Colonic mucosa (tissue), 4 donors: ENCODE results near the gene SF1. TPM values are rescaled to one million over a fixed set of nuclear protein-coding genes. Genes with fewer than 3 reads are reported as not detected.

Source experiments
- DNase-seq: peaks from one replicate; pipeline ENCODE4 v3.0.0-alpha.2; 2020
- H3K27ac ChIP-seq: fragments of 200-600 bp; one replicate; pipeline ENCODE4 v1.8.0; 2021
- H3K27me3 ChIP-seq: fragments of 200-600 bp; one replicate; pipeline ENCODE4 v1.8.0; 2021
- H3K36me3 ChIP-seq: fragments of 200-600 bp; one replicate; pipeline ENCODE4 v1.8.0; 2021
- H3K4me1 ChIP-seq: fragments of 200-600 bp; one replicate; pipeline ENCODE4 v1.8.0; 2021; ENCODE audit warnings: mild to moderate bottlenecking
- H3K4me3 ChIP-seq: fragments of 200-600 bp; one replicate; pipeline ENCODE4 v1.8.0; 2021
- H3K9ac ChIP-seq, 2 donors: one replicate each; pipeline ENCODE4 v1.7.0; 2013; ENCODE audit warnings: control low read depth in 2 of 2, low read depth in 2 of 2, low read length in 2 of 2
- H3K9me3 ChIP-seq: fragments of 200-600 bp; one replicate; pipeline ENCODE4 v1.8.0; 2021
- intact Hi-C: fragments of 100-400 bp; cut with DNase I; formaldehyde crosslinking; loops from one replicate; pipeline ENCODE4 v1.14.1; 2022
- total RNA-seq, 2 donors: library from RNA; stranded (reverse); fragmentation: NEBNext Ultra II Directional in 1 of 2; extraction: Animal tissue kit (Norgen Biotek cat#: 25700) in 1 of 2; gene quantifications; one replicate each; pipeline ENCODE4 v1.2.1, GENCODE V29; 2021
- TF ChIP-seq, protein P1 (sequence below): fragments of 200-600 bp; IDR thresholded peaks from one replicate; pipeline ENCODE4 v1.8.0; 2022; ENCODE audit warnings: antibody characterized with exemption, mild to moderate bottlenecking
- donor health status: healthy.
- donor health status: DM: no; HTN: no; CAD: no.
- donor health status: DM: no; HTN: no; CAD: no.

SF1 gene
- total RNA-seq, 2 donors from 2014 or later: 164 to 220 TPM

DNA sequence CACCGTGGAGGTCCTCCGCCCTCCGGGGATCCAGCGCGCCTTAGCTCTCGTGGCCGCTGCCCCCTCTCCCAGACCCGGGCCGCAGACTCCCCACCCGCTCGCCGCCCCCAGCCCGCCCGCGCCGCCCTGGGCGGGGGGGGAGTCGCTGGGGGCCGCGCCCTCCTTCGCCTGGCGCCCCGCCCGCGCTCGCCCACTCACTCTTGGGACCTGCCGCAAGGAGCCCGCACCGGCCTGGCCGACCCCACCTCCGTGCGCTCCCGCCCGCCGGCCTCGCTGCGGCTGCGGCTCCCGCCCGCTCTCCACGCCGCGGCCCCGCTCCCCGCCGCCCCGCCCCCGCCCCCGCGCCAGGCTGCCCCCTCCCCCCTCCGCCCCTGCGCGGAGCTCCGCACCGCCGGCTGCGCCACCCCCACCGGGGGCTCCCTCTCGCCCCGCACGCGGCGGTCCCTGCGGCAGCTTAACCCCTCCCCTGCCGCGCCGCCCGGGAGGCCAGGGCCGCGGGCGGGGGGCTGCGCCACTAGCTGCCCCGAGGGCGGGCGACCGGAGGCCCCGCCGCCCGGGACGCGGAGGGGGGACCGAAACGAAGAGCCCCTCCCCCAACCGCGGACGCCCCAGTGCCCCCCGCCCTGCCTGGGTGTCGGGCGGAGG, 33.7 kb downstream of the SF1 start:
- H3K36me3 ChIP-seq: no peaks in the 10 kb centered on the region
- peak overlapping the region; percentile 50 for H3K4me3 ChIP-seq
- H3K27me3 ChIP-seq: peaks cover 43% of the 10 kb centered on the region
- TF ChIP-seq, protein P1, sequence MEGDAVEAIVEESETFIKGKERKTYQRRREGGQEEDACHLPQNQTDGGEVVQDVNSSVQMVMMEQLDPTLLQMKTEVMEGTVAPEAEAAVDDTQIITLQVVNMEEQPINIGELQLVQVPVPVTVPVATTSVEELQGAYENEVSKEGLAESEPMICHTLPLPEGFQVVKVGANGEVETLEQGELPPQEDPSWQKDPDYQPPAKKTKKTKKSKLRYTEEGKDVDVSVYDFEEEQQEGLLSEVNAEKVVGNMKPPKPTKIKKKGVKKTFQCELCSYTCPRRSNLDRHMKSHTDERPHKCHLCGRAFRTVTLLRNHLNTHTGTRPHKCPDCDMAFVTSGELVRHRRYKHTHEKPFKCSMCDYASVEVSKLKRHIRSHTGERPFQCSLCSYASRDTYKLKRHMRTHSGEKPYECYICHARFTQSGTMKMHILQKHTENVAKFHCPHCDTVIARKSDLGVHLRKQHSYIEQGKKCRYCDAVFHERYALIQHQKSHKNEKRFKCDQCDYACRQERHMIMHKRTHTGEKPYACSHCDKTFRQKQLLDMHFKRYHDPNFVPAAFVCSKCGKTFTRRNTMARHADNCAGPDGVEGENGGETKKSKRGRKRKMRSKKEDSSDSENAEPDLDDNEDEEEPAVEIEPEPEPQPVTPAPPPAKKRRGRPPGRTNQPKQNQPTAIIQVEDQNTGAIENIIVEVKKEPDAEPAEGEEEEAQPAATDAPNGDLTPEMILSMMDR: no peak
- H3K27ac ChIP-seq: peak overlapping the region; percentile 86
- H3K9ac ChIP-seq: peak overlapping the region in 1 of 2 donors; percentile 60
- DNase-seq: no peak
- H3K9me3 ChIP-seq: no peaks in the 10 kb centered on the region
- intact Hi-C loops: loop anchor here (5.0 kb wide), 1 partner anchor 57 kb away; no protein-coding TSS in a partner anchor
- H3K4me1 ChIP-seq: peaks cover 19% of the 10 kb centered on the region

DNA sequence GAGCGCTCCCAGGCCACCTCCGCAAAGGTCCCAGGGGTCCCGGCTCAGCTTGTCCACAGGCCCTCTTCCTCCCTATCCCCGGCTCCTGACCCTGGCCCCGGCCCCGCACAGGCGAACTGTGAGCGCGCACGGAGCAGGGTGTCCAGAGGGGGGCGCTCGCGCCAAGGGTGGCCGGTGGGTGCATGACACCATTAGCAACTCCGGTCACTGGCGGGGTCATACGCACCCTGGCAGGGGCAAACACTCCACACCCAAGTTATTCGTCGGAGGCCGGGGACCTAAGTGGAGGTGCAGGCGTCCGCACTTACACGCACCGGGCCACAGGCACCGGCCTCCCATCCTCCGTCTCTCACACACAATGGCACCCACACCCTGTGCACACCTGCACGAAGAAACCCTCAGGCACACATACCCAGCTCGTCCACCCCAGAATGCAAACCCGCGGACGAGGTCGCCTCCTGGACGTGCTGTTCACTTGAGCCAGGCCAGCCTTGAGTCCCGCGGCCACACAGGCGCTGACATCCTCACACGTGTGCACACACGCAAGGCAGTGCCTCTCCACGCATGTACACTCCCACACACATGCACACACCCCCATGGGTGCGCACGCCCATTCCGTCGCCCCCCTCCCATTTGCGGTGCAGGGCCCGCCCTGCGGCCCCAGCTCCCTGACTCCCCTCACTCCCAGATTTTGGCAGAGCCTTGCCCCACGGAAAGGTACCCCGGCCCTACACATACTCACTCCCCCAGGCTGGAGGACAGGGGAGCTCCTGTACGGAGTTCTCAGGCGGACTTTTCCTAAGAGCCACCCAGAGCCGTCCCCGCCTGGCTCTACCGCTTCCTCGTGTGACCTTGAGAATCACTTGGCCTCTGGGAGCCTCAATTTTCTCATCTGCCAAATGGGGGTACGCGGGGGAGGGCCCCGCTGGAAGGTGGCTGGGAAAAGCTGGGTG, 34.5 kb downstream of the SF1 start, which contains the start of gene RASGRP2:
Gene RASGRP2 (minus strand): TSS at position 552 of the 953 bp plus-strand sequence. CDS start 1,276 bp downstream, outside the sequence.
- Histone ChIP-seq H3K4me1 (peaks cover 19% of the 10 kb centered on the region), H3K9ac (peak within 1 kb of the TSS; percentile 48 to 60), H3K9me3 (no peaks in the 10 kb centered on the region), H3K27me3 (peaks cover 43% of the 10 kb centered on the region), H3K4me3 (peak within 1 kb of the TSS; percentile 50), H3K36me3 (no peaks in the 10 kb centered on the region), H3K27ac (peak within 1 kb of the TSS; percentile 86)
- peak; percentile 77 for DNase-seq
- TF ChIP-seq, protein P1: peak; percentile 49
- intact Hi-C loops: loop anchor here (5.0 kb wide), 1 partner anchor 57 kb away; no protein-coding TSS in a partner anchor

DNA sequence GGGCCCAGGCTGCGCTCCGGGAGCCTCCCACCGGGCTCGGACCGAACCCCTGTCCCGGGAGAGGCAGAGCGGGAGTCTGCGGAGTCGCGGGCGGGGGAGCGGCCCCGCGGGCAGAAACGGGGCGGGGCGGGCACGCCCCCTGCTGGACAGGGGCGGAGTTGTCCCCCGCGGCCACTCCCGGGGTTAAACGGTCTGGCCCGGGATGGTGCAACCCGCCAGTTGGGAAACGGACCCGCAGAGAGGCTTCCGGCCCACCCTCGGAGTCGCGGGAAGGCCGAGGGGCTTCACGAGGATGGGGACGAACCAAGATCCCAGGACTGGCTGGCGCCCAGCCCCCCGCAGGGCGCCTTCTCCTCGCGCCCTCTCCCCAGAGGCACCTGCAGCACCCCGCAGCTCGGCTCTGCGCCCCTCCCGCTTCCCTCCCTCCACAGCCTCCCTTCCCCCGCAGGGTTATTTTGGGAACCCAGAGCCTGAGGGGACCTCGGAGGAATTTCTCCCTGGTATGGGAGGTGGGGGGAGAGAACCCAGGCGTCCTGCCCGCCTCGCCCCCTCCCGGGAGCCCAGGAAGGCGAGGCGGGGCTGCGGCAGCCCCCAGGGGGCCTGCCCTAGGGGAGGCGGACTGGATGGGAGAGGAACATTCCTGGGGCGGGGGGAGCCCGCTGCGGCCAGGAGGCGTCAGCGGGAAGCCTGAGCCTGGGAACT, 35.3 kb downstream of the SF1 start:
- peak overlapping the region; percentile 50 for H3K4me3 ChIP-seq
- H3K27ac ChIP-seq: peak overlapping the region; percentile 70
- H3K36me3 ChIP-seq: no peaks in the 10 kb centered on the region
- peak overlapping the region; percentile 50 to 58 for H3K9ac ChIP-seq
- H3K4me1 ChIP-seq: peaks cover 19% of the 10 kb centered on the region
- intact Hi-C loops: loop anchor here (5.0 kb wide), 1 partner anchor 56 kb away; no protein-coding TSS in a partner anchor
- peak; percentile 74 for DNase-seq
- peaks cover 43% of the 10 kb centered on the region for H3K27me3 ChIP-seq
- TF ChIP-seq, protein P1: peak; percentile 92
- no peaks in the 10 kb centered on the region for H3K9me3 ChIP-seq

DNA sequence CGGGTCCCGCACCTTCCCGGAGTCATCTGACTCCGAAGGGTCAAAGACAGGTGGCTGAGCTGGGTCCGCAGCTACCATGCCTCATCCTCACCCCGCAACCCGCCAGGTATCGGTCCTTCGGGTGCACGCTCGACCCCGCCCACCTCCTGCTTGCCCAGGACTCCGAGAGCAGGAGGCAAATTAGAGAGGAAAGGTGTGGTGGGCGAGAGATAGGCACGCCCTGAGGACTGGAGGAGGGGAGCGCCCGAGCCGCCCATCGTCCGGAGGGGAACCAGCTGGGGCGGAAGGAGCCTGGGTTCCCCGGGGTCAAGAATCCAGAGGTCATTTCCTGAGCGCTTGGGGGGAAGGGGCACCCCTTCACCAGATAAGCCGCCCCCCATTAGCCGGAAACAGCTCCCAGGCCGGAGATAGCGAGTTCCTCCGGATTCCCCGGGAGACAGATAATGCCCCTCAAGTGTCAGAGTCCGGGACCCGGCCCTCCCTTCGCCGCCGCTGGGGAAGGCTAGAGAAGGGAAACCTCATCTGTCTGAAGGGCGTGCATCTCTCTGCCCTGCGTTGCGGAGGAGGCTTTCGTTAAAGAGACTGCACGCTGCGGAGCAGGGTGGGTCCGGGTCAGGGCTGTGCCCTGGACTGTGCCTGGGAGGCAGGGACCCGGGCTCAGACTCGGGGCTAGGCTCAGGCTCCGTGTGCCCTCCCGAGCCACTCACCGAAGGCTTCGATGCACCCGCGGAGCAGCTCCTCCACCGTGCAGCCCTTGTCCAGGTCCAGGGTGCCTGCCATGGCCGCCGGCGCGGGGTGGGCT, 36.1 kb downstream of the SF1 start:
- Histone ChIP-seq H3K4me3 (peak overlapping the region; percentile 50), H3K27me3 (peaks cover 43% of the 10 kb centered on the region), H3K9me3 (no peaks in the 10 kb centered on the region), H3K27ac (peak overlapping the region; percentile 70), H3K4me1 (peaks cover 19% of the 10 kb centered on the region), H3K36me3 (no peaks in the 10 kb centered on the region), H3K9ac (peak overlapping the region; percentile 50 to 58)
- no peak for DNase-seq
- TF ChIP-seq, protein P1: no peak
- intact Hi-C loops: loop anchor here (5.0 kb wide), 1 partner anchor 55 kb away; no protein-coding TSS in a partner anchor
